Subcutaneous adipose tissue (tissue), 4 donors: Measurements from ENCODE around the gene TYRP1. TPM values are rescaled to one million over a fixed set of nuclear protein-coding genes. Genes with fewer than 3 reads are reported as not detected.

ENCODE experiments used
- total RNA-seq, 4 donors: library from RNA; depleted of rRNA; stranded (reverse); fragments of >200 nt; gene quantifications; one replicate each; pipeline ENCODE4 v1.1.0, GENCODE V29; 2016
- TF ChIP-seq, protein P1 (sequence below): fragments of 450-650 bp; IDR thresholded peaks from one replicate; pipeline ENCODE4 v1.5.1; 2016; ENCODE audit warnings: low read depth, mild to moderate bottlenecking, control low read depth, antibody characterized with exemption, moderate library complexity

The TYRP1 gene, protein sequence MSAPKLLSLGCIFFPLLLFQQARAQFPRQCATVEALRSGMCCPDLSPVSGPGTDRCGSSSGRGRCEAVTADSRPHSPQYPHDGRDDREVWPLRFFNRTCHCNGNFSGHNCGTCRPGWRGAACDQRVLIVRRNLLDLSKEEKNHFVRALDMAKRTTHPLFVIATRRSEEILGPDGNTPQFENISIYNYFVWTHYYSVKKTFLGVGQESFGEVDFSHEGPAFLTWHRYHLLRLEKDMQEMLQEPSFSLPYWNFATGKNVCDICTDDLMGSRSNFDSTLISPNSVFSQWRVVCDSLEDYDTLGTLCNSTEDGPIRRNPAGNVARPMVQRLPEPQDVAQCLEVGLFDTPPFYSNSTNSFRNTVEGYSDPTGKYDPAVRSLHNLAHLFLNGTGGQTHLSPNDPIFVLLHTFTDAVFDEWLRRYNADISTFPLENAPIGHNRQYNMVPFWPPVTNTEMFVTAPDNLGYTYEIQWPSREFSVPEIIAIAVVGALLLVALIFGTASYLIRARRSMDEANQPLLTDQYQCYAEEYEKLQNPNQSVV
- total RNA-seq, result under 1 TPM in 1 of 4 donors, not detected in 3; 0.17 TPM

GRCh38 chr9:12693141-12693540, at the start of gene TYRP1:
TYRP1 (plus strand) TSS chr9:12693385; CDS start chr9:12693997, 612 bp downstream.
- TF ChIP-seq, protein P1, sequence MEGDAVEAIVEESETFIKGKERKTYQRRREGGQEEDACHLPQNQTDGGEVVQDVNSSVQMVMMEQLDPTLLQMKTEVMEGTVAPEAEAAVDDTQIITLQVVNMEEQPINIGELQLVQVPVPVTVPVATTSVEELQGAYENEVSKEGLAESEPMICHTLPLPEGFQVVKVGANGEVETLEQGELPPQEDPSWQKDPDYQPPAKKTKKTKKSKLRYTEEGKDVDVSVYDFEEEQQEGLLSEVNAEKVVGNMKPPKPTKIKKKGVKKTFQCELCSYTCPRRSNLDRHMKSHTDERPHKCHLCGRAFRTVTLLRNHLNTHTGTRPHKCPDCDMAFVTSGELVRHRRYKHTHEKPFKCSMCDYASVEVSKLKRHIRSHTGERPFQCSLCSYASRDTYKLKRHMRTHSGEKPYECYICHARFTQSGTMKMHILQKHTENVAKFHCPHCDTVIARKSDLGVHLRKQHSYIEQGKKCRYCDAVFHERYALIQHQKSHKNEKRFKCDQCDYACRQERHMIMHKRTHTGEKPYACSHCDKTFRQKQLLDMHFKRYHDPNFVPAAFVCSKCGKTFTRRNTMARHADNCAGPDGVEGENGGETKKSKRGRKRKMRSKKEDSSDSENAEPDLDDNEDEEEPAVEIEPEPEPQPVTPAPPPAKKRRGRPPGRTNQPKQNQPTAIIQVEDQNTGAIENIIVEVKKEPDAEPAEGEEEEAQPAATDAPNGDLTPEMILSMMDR, result no peak

DNA sequence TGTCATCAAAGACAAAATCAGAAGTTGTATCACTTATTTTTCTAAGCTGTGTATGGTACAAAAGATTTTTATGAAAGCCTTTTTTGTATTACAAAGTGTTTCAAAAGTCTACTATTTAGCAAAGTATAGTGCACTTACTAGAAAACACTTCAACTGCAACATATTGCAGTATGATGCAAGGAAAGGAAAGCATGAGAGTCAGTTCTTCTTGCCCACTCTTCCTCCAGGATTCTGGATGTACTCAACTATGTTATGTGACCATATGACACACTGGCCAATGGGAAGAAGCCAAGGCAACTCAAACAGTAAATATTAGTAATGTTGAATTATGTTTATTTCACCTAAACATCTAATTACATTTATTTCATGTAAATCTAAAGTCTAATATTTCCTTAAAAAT, 49.5 kb upstream of the TYRP1 start:
- TF ChIP-seq, protein P1, result no peak

DNA sequence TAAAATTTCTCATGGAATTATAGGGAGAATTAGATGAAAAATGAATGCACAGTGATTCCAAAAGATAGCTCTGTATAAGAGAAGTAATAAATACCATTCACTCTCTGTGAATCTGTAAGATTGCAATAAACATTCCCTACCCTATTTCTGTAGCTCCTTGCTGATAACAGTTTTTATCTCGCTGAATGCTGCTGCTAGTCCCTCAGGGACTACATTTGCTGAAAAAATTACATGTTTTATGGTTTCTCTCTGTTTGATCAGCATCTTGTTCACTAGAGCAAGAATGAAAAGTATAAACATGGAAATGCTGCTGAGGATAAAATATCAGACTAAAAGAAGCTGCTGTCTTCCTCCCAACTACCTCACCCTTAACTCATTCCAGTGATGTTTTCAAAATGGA, 44.3 kb upstream of the TYRP1 start:
- TF ChIP-seq, protein P1, result no peak

GRCh38 chr9:12651125-12651524, 42.1 kb upstream of the TYRP1 start:
- TF ChIP-seq, protein P1, result no peak

- TF ChIP-seq, protein P1, result no peak
Measured at GRCh38 chr9:12652973-12653372, 40.2 kb upstream of the TYRP1 start.

DNA sequence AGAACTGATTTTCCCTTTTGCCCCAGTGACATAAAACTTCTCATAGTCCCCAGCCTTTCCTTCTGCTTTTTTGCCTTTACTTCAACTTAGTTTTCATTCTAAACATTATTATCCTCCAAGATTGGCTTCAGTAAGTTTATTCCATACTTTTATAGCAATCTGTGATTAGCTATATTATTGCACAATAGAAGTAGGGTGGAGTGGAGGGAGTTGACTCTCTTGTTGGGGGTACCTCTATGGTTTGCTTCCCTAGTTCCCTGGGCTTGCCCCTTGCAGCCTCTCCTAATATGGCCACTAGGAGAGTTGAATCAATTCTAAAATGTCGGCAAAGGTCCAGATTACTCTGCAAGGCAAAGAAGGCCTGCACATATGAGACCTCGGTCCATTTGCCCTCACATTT, 36.4 kb upstream of the TYRP1 start:
- TF ChIP-seq, protein P1, result no peak

DNA sequence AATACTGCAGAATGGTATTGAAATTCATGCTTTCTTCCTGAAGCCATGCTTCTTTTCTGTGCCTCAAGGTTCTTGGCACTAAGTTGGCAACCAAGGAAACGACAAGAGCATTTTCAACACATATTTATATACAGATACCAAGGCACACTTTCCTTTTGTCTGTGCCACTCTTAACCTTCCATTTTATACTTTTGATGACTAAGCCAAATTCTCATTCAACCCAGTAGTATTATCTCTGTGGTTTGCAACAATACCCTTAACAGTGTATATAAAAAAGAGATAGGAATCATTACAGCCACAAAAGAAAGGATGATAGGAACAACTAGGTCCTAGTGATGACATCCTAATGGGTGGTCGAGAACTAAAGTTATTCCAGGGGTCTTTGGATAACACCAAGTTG, 36.0 kb upstream of the TYRP1 start:
- TF ChIP-seq, protein P1, result no peak
